Measurements from ENCODE around the gene EXOC7. TPM values are rescaled to one million over a fixed set of nuclear protein-coding genes. Genes with fewer than 3 reads are reported as not detected.

Gene EXOC7
- total and polyA plus RNA-seq, 2 of the 4 experiments (the other 2 are of a cell fraction) = 85.9 to 118 TPM

DNA sequence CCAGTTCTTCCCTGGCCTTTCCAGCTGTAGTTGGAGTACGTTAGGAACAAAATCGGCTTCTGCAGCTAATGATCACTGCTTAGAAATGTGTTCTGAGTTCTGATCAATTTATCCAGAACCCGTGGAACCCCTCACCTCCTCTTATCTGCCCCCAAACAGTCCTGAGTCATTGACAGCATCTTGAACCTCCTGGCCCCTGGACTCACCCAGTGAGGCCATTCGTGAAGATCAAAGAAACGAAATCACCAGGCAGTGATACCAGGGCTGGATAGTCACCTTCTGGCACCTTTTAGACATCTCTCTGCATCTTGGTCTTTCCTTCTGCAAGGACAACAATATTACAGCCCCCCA, 17.0 kb upstream of the EXOC7 start:
- Histone ChIP-seq H3K14ac (replicated peaks; ENCODE audit: low read depth, low read length) (no peak overlapping the region), H3K79me1 (ENCODE audit: low read depth in 1 of 2, low read length in 2 of 2) (no peaks in the 10 kb centered on the region), H3K56ac (ENCODE audit: extremely low read depth, insufficient read depth, low read length) (no peak overlapping the region), H4K5ac (ENCODE audit: low read depth, low read length) (no peak overlapping the region), H2AK5ac (ENCODE audit: low read depth, low read length) (no peak overlapping the region), H3K27ac (ENCODE audit: insufficient read depth, low read length) (no peak overlapping the region), H2BK5ac (ENCODE audit: low read depth, low read length, poor library complexity, severe bottlenecking) (no peak overlapping the region), H3K36me3 (ENCODE audit: control insufficient read depth, insufficient read depth, low read length) (no peaks in the 10 kb centered on the region), H2BK120ac (ENCODE audit: low read depth, low read length) (no peak overlapping the region), H3K4me1 (ENCODE audit: control insufficient read depth, insufficient read depth, low read length) (peaks cover 3% of the 10 kb centered on the region; the same call in 1 of the 2 replicates), H2AFZ (replicated peaks; ENCODE audit: low read length, poor library complexity) (no peak overlapping the region), H4K91ac (ENCODE audit: insufficient read depth, low read depth, low read length) (no peak overlapping the region), H3K9me1 (ENCODE audit: insufficient read depth, low read length) (no peaks in the 10 kb centered on the region), H3K4me3 (ENCODE audit: insufficient read depth, low read depth, low read length) (no peak overlapping the region), H4K20me1 (ENCODE audit: insufficient read depth, low read length) (no peaks in the 10 kb centered on the region), H2BK15ac (ENCODE audit: low read depth, low read length) (no peak overlapping the region), H4K8ac (ENCODE audit: low read depth in 2 of 2, low read length in 2 of 2) (no peak overlapping the region), H3K4me2 (ENCODE audit: low read depth, low read length) (no peak overlapping the region), H2AK9ac (replicated peaks; ENCODE audit: low read depth, low read length, poor library complexity) (no peak overlapping the region), H3K18ac (ENCODE audit: low read depth, low read length) (no peak overlapping the region), H2BK20ac (ENCODE audit: low read depth, low read length) (no peak overlapping the region), H3K27me3 (ENCODE audit: control insufficient read depth, insufficient read depth, low read length) (peaks cover 6% of the 10 kb centered on the region; the same call in 1 of the 2 replicates), H3K23ac (ENCODE audit: low read depth, low read length) (no peak overlapping the region), H3K9ac (ENCODE audit: low read depth, low read length) (no peak overlapping the region), H3K4ac (ENCODE audit: low read depth, low read length) (no peak overlapping the region), H3K9me3 (ENCODE audit: control insufficient read depth, insufficient read depth, low read length) (no peaks in the 10 kb centered on the region)
- CTCF ChIA-PET = interaction anchor here (1.6 to 4.0 kb wide), 3 partner anchors 154 to 179 kb away, joined by 4 to 27 read pairs (median 5); no protein-coding TSS in a partner anchor
- in situ Hi-C loops (cut with MboI; ENCODE audit: low sequenced_read_pairs) (no loop called here), dilution Hi-C loops (cut with HindIII; ENCODE audit: low sequenced_read_pairs, unreplicated experiment) (no loop called here), intact Hi-C loops (cut with micrococcal nuclease) (loop anchor here (1.0 kb wide), 2 partner anchors 62 to 159 kb away; no protein-coding TSS in a partner anchor)
- DNase-seq = no peak
- BruUV-seq (replicated peaks) = no TSS peak
- 92% methylated on average over 2 of the region's 5 CpGs; no CpG with 5 or more reads in 1 of the 2 experiments for WGBS, 2 experiments (ENCODE audit: extremely low coverage in 2 of 2, insufficient read length in 1 of 2)
- no peak for ATAC-seq (ENCODE audit: low read depth)
- POLR2A ChIA-PET (ENCODE audit: unreplicated experiment) = no interaction called here
- TF ChIP-seq CEBPB (IDR thresholded peaks at IDR 0.05; ENCODE audit: low read depth, low read length) = no peak
- TF ChIP-seq, protein P1, sequence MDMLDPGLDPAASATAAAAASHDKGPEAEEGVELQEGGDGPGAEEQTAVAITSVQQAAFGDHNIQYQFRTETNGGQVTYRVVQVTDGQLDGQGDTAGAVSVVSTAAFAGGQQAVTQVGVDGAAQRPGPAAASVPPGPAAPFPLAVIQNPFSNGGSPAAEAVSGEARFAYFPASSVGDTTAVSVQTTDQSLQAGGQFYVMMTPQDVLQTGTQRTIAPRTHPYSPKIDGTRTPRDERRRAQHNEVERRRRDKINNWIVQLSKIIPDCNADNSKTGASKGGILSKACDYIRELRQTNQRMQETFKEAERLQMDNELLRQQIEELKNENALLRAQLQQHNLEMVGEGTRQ (IDR thresholded peaks at IDR 0.05; ENCODE audit: low read depth, low read length) = no peak
- TF ChIP-seq NFE2L2 (IDR thresholded peaks at IDR 0.05; ENCODE audit: low read depth, low read length) = no peak

Measured in IMR-90 (cell line).